ENCODE measurements around the gene PPIP5K2. TPM values are rescaled to one million over a fixed set of nuclear protein-coding genes. Genes with fewer than 3 reads are reported as not detected.
A peak's percentile ranks its signal among the peaks of the same experiment; 100 is the strongest.

PPIP5K2 gene
- total RNA-seq, 1 experiment from 2014 or later: 44.8 TPM

DNA sequence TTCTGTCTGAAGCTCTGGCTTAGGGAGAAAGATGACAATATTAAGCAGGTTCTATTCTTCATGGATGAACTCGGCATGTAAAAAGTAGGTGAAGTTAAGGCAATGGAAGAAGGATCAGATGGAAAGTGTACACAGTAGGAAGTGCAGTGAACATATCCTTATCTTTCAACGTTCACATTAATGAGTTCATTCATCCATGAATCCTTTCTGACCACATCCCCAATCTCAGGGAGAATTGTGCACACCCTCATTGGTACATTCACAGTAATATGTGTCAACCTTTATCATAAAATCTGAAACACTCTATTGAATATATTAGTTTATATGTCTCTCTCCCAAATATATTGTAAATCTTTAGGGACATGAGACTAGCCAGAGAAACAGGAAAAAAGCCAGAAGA lies 5.7 kb upstream of the PPIP5K2 start:
- TF ChIP-seq CTCF (IDR thresholded peaks at IDR 0.05; ENCODE audit: insufficient read depth in 1 of 2, low read depth in 1 of 2, low read length in 1 of 2, severe bottlenecking in 1 of 2, unreplicated experiment in 1 of 2): no peak
- Mint-ChIP-seq H3K27me3 (ENCODE audit: insufficient read depth, unreplicated experiment) (no peaks in the 10 kb centered on the region), H3K27ac (ENCODE audit: unreplicated experiment) (no peak overlapping the region), H3K9me3 (ENCODE audit: unreplicated experiment) (no peaks in the 10 kb centered on the region), H3K4me1 (ENCODE audit: low read depth, unreplicated experiment) (peaks cover 6% of the 10 kb centered on the region), H3K4me3 (ENCODE audit: unreplicated experiment) (no peak overlapping the region), H3K36me3 (ENCODE audit: insufficient read depth, unreplicated experiment) (peaks cover 2% of the 10 kb centered on the region)
- ChIA-PET CTCF (no interaction called here), POLR2A (no interaction called here)
- intact Hi-C loops (cut with micrococcal nuclease; ENCODE audit: unreplicated experiment): no loop called here
- Histone ChIP-seq H3K4me3 (ENCODE audit: low read depth, low read length) (no peak overlapping the region), H3K27me3 (replicated peaks; ENCODE audit: control insufficient read depth, insufficient read depth, low read length) (no peaks in the 10 kb centered on the region), H3K9me3 (no peaks in the 10 kb centered on the region), H3K36me3 (ENCODE audit: control insufficient read depth, insufficient read depth, low read length) (no peaks in the 10 kb centered on the region), H3K4me1 (no peaks in the 10 kb centered on the region)
- no peak for DNase-seq
- no TSS peak for BruUV-seq (replicated peaks)

DNA sequence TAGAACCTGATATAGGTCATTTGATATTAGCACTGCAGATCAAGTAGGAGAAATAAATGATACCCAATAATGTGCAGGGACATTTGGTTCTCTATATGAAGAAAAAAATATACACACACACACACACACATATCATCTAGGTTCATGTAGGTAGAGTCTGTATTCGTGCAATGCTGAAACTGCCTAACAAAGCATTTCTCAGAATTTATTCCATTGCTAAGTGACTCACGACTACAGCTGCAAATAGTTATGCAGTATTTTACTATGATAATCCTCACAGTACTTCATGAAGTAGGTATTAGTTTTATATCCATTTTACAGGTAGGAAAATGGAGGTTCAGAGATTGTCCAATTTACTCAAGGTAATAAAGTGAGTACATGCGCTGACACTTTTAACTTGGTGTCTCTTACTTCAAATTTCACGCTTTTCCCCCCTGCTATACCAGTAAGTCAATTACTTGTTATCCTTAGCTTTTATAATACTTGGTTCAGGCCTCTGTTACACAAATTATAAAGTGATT lies 2.6 kb upstream of the PPIP5K2 start:
- CTCF ChIA-PET: no interaction called here
- POLR2A ChIA-PET: no interaction called here
- H3K27ac Mint-ChIP-seq (ENCODE audit: unreplicated experiment): no peak overlapping the region
- no peak for TF ChIP-seq CTCF (IDR thresholded peaks at IDR 0.05; ENCODE audit: insufficient read depth in 1 of 2, low read depth in 1 of 2, low read length in 1 of 2, severe bottlenecking in 1 of 2, unreplicated experiment in 1 of 2)
- no peak for DNase-seq
- Histone ChIP-seq H3K9me3 (no peaks in the 10 kb centered on the region), H3K4me1 (no peaks in the 10 kb centered on the region), H3K36me3 (ENCODE audit: control insufficient read depth, insufficient read depth, low read length) (no peaks in the 10 kb centered on the region), H3K27me3 (replicated peaks; ENCODE audit: control insufficient read depth, insufficient read depth, low read length) (no peaks in the 10 kb centered on the region), H3K4me3 (ENCODE audit: low read depth, low read length) (no peak overlapping the region)
- no peak overlapping the region for H3K4me3 Mint-ChIP-seq (ENCODE audit: unreplicated experiment)
- H3K36me3 Mint-ChIP-seq (ENCODE audit: insufficient read depth, unreplicated experiment): peaks cover 10% of the 10 kb centered on the region
- no peaks in the 10 kb centered on the region for H3K9me3 Mint-ChIP-seq (ENCODE audit: unreplicated experiment)
- intact Hi-C loops (cut with micrococcal nuclease; ENCODE audit: unreplicated experiment): no loop called here
- no peaks in the 10 kb centered on the region for H3K27me3 Mint-ChIP-seq (ENCODE audit: insufficient read depth, unreplicated experiment)
- H3K4me1 Mint-ChIP-seq (ENCODE audit: low read depth, unreplicated experiment): peaks cover 21% of the 10 kb centered on the region
- no TSS peak for BruUV-seq (replicated peaks)

GRCh38 chr5:103119070-103119764 lies 884 bp upstream of the PPIP5K2 start:
- Histone ChIP-seq H3K4me1 (no peaks in the 10 kb centered on the region), H3K4me3 (ENCODE audit: low read depth, low read length) (peak overlapping the region; percentile 63), H3K9me3 (no peaks in the 10 kb centered on the region), H3K36me3 (ENCODE audit: control insufficient read depth, insufficient read depth, low read length) (no peaks in the 10 kb centered on the region), H3K27me3 (replicated peaks; ENCODE audit: control insufficient read depth, insufficient read depth, low read length) (no peaks in the 10 kb centered on the region)
- CTCF ChIA-PET: interaction anchor here (0.6 to 1.1 kb wide), 2 partner anchors 105 to 823 kb away, joined by 3 to 11 read pairs; no protein-coding TSS in a partner anchor
- TSS peak; percentile 87 for BruUV-seq (replicated peaks)
- no peak for DNase-seq
- Mint-ChIP-seq H3K27ac (ENCODE audit: unreplicated experiment) (peak overlapping the region; percentile 100), H3K4me3 (ENCODE audit: unreplicated experiment) (peak overlapping the region; percentile 97), H3K9me3 (ENCODE audit: unreplicated experiment) (no peaks in the 10 kb centered on the region), H3K27me3 (ENCODE audit: insufficient read depth, unreplicated experiment) (no peaks in the 10 kb centered on the region), H3K4me1 (ENCODE audit: low read depth, unreplicated experiment) (peaks cover 21% of the 10 kb centered on the region), H3K36me3 (ENCODE audit: insufficient read depth, unreplicated experiment) (peaks cover 10% of the 10 kb centered on the region)
- POLR2A ChIA-PET: interaction anchor here (1.2 kb wide), 1 partner anchor 363 kb away, joined by 3 read pairs; no protein-coding TSS in a partner anchor
- intact Hi-C loops (cut with micrococcal nuclease; ENCODE audit: unreplicated experiment): no loop called here
- TF ChIP-seq CTCF (IDR thresholded peaks at IDR 0.05; ENCODE audit: insufficient read depth in 1 of 2, low read depth in 1 of 2, low read length in 1 of 2, severe bottlenecking in 1 of 2, unreplicated experiment in 1 of 2): no peak
